ENCODE measurements around the gene SLC44A4.

DNA sequence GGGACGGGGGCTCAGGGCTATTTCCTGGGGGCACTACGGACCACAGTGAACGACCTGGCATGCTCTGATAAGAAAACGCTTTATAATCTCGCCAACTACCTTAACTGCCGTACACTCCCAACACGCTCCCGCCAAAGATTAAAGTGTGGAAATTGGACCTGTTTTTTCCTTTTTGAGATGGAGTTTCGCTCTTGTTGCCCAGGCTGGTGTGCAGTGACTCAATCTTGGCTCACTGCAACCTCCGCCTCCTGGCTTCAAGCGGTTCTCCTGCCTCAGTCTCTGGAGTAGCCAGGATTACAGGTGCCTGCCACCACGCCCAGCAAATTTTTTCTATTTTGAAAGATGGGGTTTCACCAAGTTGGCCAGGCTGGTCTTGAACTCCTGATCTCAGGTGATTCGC lies 346 bp upstream of the SLC44A4 start:
- TF ChIP-seq, protein P1, sequence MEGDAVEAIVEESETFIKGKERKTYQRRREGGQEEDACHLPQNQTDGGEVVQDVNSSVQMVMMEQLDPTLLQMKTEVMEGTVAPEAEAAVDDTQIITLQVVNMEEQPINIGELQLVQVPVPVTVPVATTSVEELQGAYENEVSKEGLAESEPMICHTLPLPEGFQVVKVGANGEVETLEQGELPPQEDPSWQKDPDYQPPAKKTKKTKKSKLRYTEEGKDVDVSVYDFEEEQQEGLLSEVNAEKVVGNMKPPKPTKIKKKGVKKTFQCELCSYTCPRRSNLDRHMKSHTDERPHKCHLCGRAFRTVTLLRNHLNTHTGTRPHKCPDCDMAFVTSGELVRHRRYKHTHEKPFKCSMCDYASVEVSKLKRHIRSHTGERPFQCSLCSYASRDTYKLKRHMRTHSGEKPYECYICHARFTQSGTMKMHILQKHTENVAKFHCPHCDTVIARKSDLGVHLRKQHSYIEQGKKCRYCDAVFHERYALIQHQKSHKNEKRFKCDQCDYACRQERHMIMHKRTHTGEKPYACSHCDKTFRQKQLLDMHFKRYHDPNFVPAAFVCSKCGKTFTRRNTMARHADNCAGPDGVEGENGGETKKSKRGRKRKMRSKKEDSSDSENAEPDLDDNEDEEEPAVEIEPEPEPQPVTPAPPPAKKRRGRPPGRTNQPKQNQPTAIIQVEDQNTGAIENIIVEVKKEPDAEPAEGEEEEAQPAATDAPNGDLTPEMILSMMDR (IDR thresholded peaks at IDR 0.05 in 4 of 5, conservative IDR thresholded peaks at IDR 0.05 in 1 of 5) = no peak
- no peak for TF ChIP-seq POLR2A (IDR thresholded peaks at IDR 0.05)
